GM12892 (cell line): ENCODE results near the gene STK32B.

ENCODE experiments used
- POLR2A ChIP-seq: IDR thresholded peaks from 2 replicates; pipeline ENCODE4 v1.6.1; 2011; ENCODE audit warnings: low read depth, low read length, control low read depth
- POLR2AphosphoS5 ChIP-seq: IDR thresholded peaks from 2 replicates; pipeline ENCODE4 v1.6.1; 2011; ENCODE audit warnings: low read depth, low read length, control low read depth
- TAF1 ChIP-seq: IDR thresholded peaks from 2 replicates; pipeline ENCODE4 v1.6.1; 2011; ENCODE audit warnings: low read depth, mild to moderate bottlenecking, control low read depth, low read length, borderline replicate concordance

- TF ChIP-seq POLR2AphosphoS5 (no peak), TAF1 (no peak), POLR2A (no peak)
Observed at GRCh38 chr4:5478697-5479096, 427.4 kb downstream of the STK32B start.
